ENCODE data around the gene CTRL.
A peak's percentile ranks its signal among the peaks of the same experiment; 100 is the strongest.

Gene CTRL

GRCh38 chr16:67961551-67961957 is 29.9 kb upstream of the CTRL start:
- Histone ChIP-seq H2AFZ (ENCODE audit: low read length, unreplicated experiment) (no peak overlapping the region), H3K79me2 (ENCODE audit: control insufficient read depth, insufficient read depth, low read length, unreplicated experiment) (peaks cover 68% of the 10 kb centered on the region), H3K27me3 (ENCODE audit: insufficient read depth, low read length) (no peaks in the 10 kb centered on the region), H3K4me3 (ENCODE audit: low read depth, low read length) (no peak overlapping the region), H3K4me1 (ENCODE audit: control insufficient read depth, insufficient read depth, low read length, unreplicated experiment) (peaks cover 63% of the 10 kb centered on the region), H3K27ac (ENCODE audit: low read depth, low read length) (no peak overlapping the region), H3K36me3 (ENCODE audit: insufficient read depth, low read length) (peaks cover 30% of the 10 kb centered on the region)

GRCh38 chr16:67959536-67960329 is 28.1 kb upstream of the CTRL start:
- peaks cover 44% of the 10 kb centered on the region for H3K4me1 ChIP-seq (ENCODE audit: control insufficient read depth, insufficient read depth, low read length, unreplicated experiment)
- H2AFZ ChIP-seq (ENCODE audit: low read length, unreplicated experiment), result no peak overlapping the region
- H3K36me3 ChIP-seq (ENCODE audit: insufficient read depth, low read length), result peaks cover 35% of the 10 kb centered on the region; the same call in 1 of the 2 replicates
- H3K27me3 ChIP-seq (ENCODE audit: insufficient read depth, low read length), result no peaks in the 10 kb centered on the region
- peaks cover 50% of the 10 kb centered on the region for H3K79me2 ChIP-seq (ENCODE audit: control insufficient read depth, insufficient read depth, low read length, unreplicated experiment)
- H3K27ac ChIP-seq (ENCODE audit: low read depth, low read length), result peak overlapping the region; percentile 68
- H3K4me3 ChIP-seq (ENCODE audit: low read depth, low read length), result peak overlapping the region; percentile 36; the same call in 1 of the 2 replicates

GRCh38 chr16:67957622-67958021 is 26.0 kb upstream of the CTRL start:
- Histone ChIP-seq H3K79me2 (ENCODE audit: control insufficient read depth, insufficient read depth, low read length, unreplicated experiment) (peaks cover 30% of the 10 kb centered on the region), H3K27me3 (ENCODE audit: insufficient read depth, low read length) (no peaks in the 10 kb centered on the region), H3K27ac (ENCODE audit: low read depth, low read length) (no peak overlapping the region), H3K36me3 (ENCODE audit: insufficient read depth, low read length) (peaks cover 34% of the 10 kb centered on the region; the same call in 1 of the 2 replicates), H3K4me1 (ENCODE audit: control insufficient read depth, insufficient read depth, low read length, unreplicated experiment) (peaks cover 32% of the 10 kb centered on the region), H2AFZ (ENCODE audit: low read length, unreplicated experiment) (no peak overlapping the region), H3K4me3 (ENCODE audit: low read depth, low read length) (no peak overlapping the region)

- H3K27ac ChIP-seq (ENCODE audit: low read depth, low read length), result no peak overlapping the region
- H3K27me3 ChIP-seq (ENCODE audit: insufficient read depth, low read length), result no peaks in the 10 kb centered on the region
- H3K36me3 ChIP-seq (ENCODE audit: insufficient read depth, low read length), result peaks cover 24% of the 10 kb centered on the region; the same call in 1 of the 2 replicates
- peaks cover 10% of the 10 kb centered on the region for H3K4me1 ChIP-seq (ENCODE audit: control insufficient read depth, insufficient read depth, low read length, unreplicated experiment)
- no peak overlapping the region for H3K4me3 ChIP-seq (ENCODE audit: low read depth, low read length)
- no peak overlapping the region for H2AFZ ChIP-seq (ENCODE audit: low read length, unreplicated experiment)
- H3K79me2 ChIP-seq (ENCODE audit: control insufficient read depth, insufficient read depth, low read length, unreplicated experiment), result peaks cover 17% of the 10 kb centered on the region
Observed at GRCh38 chr16:67954421-67955196, 22.9 kb upstream of the CTRL start.

GRCh38 chr16:67953641-67954375 is 22.1 kb upstream of the CTRL start:
- Histone ChIP-seq H3K36me3 (ENCODE audit: insufficient read depth, low read length) (peaks cover 23% of the 10 kb centered on the region; the same call in 1 of the 2 replicates), H3K27me3 (ENCODE audit: insufficient read depth, low read length) (no peaks in the 10 kb centered on the region), H3K4me3 (ENCODE audit: low read depth, low read length) (no peak overlapping the region), H3K79me2 (ENCODE audit: control insufficient read depth, insufficient read depth, low read length, unreplicated experiment) (peaks cover 11% of the 10 kb centered on the region), H3K4me1 (ENCODE audit: control insufficient read depth, insufficient read depth, low read length, unreplicated experiment) (peaks cover 2% of the 10 kb centered on the region), H3K27ac (ENCODE audit: low read depth, low read length) (no peak overlapping the region), H2AFZ (ENCODE audit: low read length, unreplicated experiment) (no peak overlapping the region)

- Histone ChIP-seq H3K4me3 (ENCODE audit: low read depth, low read length) (no peak overlapping the region), H3K79me2 (ENCODE audit: control insufficient read depth, insufficient read depth, low read length, unreplicated experiment) (peaks cover 2% of the 10 kb centered on the region), H3K27ac (ENCODE audit: low read depth, low read length) (no peak overlapping the region), H3K27me3 (ENCODE audit: insufficient read depth, low read length) (no peaks in the 10 kb centered on the region), H2AFZ (ENCODE audit: low read length, unreplicated experiment) (no peak overlapping the region), H3K4me1 (ENCODE audit: control insufficient read depth, insufficient read depth, low read length, unreplicated experiment) (no peaks in the 10 kb centered on the region), H3K36me3 (ENCODE audit: insufficient read depth, low read length) (peaks cover 30% of the 10 kb centered on the region; the same call in 1 of the 2 replicates)
Observed at GRCh38 chr16:67951485-67951884, 19.8 kb upstream of the CTRL start.

- Histone ChIP-seq H3K4me3 (ENCODE audit: low read depth, low read length) (no peak overlapping the region), H2AFZ (ENCODE audit: low read length, unreplicated experiment) (no peak overlapping the region), H3K27ac (ENCODE audit: low read depth, low read length) (no peak overlapping the region), H3K27me3 (ENCODE audit: insufficient read depth, low read length) (no peaks in the 10 kb centered on the region), H3K36me3 (ENCODE audit: insufficient read depth, low read length) (peaks cover 38% of the 10 kb centered on the region; the same call in 1 of the 2 replicates), H3K4me1 (ENCODE audit: control insufficient read depth, insufficient read depth, low read length, unreplicated experiment) (no peaks in the 10 kb centered on the region), H3K79me2 (ENCODE audit: control insufficient read depth, insufficient read depth, low read length, unreplicated experiment) (peaks cover 2% of the 10 kb centered on the region)
Observed at GRCh38 chr16:67950335-67950843, 18.7 kb upstream of the CTRL start.

GRCh38 chr16:67949645-67950044 is 18.0 kb upstream of the CTRL start:
- no peak overlapping the region for H3K27ac ChIP-seq (ENCODE audit: low read depth, low read length)
- no peaks in the 10 kb centered on the region for H3K4me1 ChIP-seq (ENCODE audit: control insufficient read depth, insufficient read depth, low read length, unreplicated experiment)
- H3K36me3 ChIP-seq (ENCODE audit: insufficient read depth, low read length), result peaks cover 32% of the 10 kb centered on the region; the same call in 1 of the 2 replicates

GRCh38 chr16:67948015-67948414 is 16.4 kb upstream of the CTRL start:
- Histone ChIP-seq H3K27me3 (ENCODE audit: insufficient read depth, low read length) (no peaks in the 10 kb centered on the region), H2AFZ (ENCODE audit: low read length, unreplicated experiment) (no peak overlapping the region), H3K4me1 (ENCODE audit: control insufficient read depth, insufficient read depth, low read length, unreplicated experiment) (no peaks in the 10 kb centered on the region), H3K36me3 (ENCODE audit: insufficient read depth, low read length) (peaks cover 25% of the 10 kb centered on the region; the same call in 1 of the 2 replicates), H3K27ac (ENCODE audit: low read depth, low read length) (no peak overlapping the region), H3K79me2 (ENCODE audit: control insufficient read depth, insufficient read depth, low read length, unreplicated experiment) (peaks cover 2% of the 10 kb centered on the region), H3K4me3 (ENCODE audit: low read depth, low read length) (no peak overlapping the region)

More at GRCh38 chr16:67949645-67950044, 18.0 kb upstream of the CTRL start:
- H3K4me3 ChIP-seq (ENCODE audit: low read depth, low read length), result no peak overlapping the region
- H3K79me2 ChIP-seq (ENCODE audit: control insufficient read depth, insufficient read depth, low read length, unreplicated experiment), result peaks cover 2% of the 10 kb centered on the region
- H2AFZ ChIP-seq (ENCODE audit: low read length, unreplicated experiment), result no peak overlapping the region
- H3K27me3 ChIP-seq (ENCODE audit: insufficient read depth, low read length), result no peaks in the 10 kb centered on the region

GRCh38 chr16:67946966-67947558 is 15.4 kb upstream of the CTRL start:
- Histone ChIP-seq H3K27me3 (ENCODE audit: insufficient read depth, low read length) (no peaks in the 10 kb centered on the region), H3K79me2 (ENCODE audit: control insufficient read depth, insufficient read depth, low read length, unreplicated experiment) (peaks cover 2% of the 10 kb centered on the region), H3K4me3 (ENCODE audit: low read depth, low read length) (no peak overlapping the region), H3K27ac (ENCODE audit: low read depth, low read length) (no peak overlapping the region), H3K36me3 (ENCODE audit: insufficient read depth, low read length) (peaks cover 25% of the 10 kb centered on the region; the same call in 1 of the 2 replicates), H2AFZ (ENCODE audit: low read length, unreplicated experiment) (no peak overlapping the region), H3K4me1 (ENCODE audit: control insufficient read depth, insufficient read depth, low read length, unreplicated experiment) (no peaks in the 10 kb centered on the region)

All from ACC112 (cell line).